DOHH2 (cell line): ENCODE data around the gene NPDC1.

Experiments used
- H3F3A ChIP-seq: fragments of 200-600 bp; sonication (generic), shearing (Covaris generic); 2 replicates; pipeline ENCODE4 v1.6.0; 2016; ENCODE audit warnings: antibody characterized with exemption, mild to moderate bottlenecking; ENCODE audit not compliant: control insufficient read depth, insufficient read depth
- H3K27ac ChIP-seq: fragments of 200-600 bp; sonication (generic); 2 replicates; pipeline ENCODE4 v1.5.1; 2014; ENCODE audit warnings: low read depth, mild to moderate bottlenecking, low read length, moderate library complexity
- H3K27me3 ChIP-seq: fragments of 200-600 bp; sonication (generic); 2 replicates; pipeline ENCODE4 v1.6.1; 2014; ENCODE audit warnings: mild to moderate bottlenecking, low read length, mixed read lengths; ENCODE audit not compliant: control insufficient read depth
- H3K36me3 ChIP-seq: fragments of 200-600 bp; sonication (generic); 2 replicates; pipeline ENCODE4 v1.6.1; 2014; ENCODE audit warnings: mild to moderate bottlenecking, low read length, moderate library complexity, mixed read lengths; ENCODE audit not compliant: control insufficient read depth
- H3K4me1 ChIP-seq: fragments of 200-600 bp; sonication (generic); 2 replicates; pipeline ENCODE4 v1.6.1; 2014; ENCODE audit warnings: mild to moderate bottlenecking, low read length, mixed read lengths; ENCODE audit not compliant: control insufficient read depth
- H3K4me2 ChIP-seq: fragments of 200-600 bp; sonication (generic); 2 replicates; pipeline ENCODE4 v1.6.0; 2014; ENCODE audit warnings: mild to moderate bottlenecking, low read length, moderate library complexity
- H3K4me3 ChIP-seq: fragments of 200-600 bp; sonication (generic); 2 replicates; pipeline ENCODE4 v1.5.1; 2014; ENCODE audit warnings: mild to moderate bottlenecking, low read length, mixed read lengths
- H3K79me2 ChIP-seq: fragments of 200-600 bp; sonication (generic); 2 replicates; pipeline ENCODE4 v1.6.1; 2014; ENCODE audit warnings: mild to moderate bottlenecking, low read length, mixed read lengths; ENCODE audit not compliant: control insufficient read depth
- H3K9me2 ChIP-seq: fragments of 200-600 bp; sonication (generic); replicated peaks from 2 replicates; pipeline ENCODE4 v1.6.1; 2014; ENCODE audit warnings: mild to moderate bottlenecking, low read length, mixed read lengths; ENCODE audit not compliant: control insufficient read depth
- H3K9me3 ChIP-seq: fragments of 200-600 bp; sonication (generic); 2 replicates; pipeline ENCODE4 v1.6.1; 2014; ENCODE audit warnings: antibody characterized with exemption, low read length, mixed read lengths; ENCODE audit not compliant: control insufficient read depth, insufficient read depth
- H4K20me1 ChIP-seq: fragments of 200-600 bp; sonication (generic); 2 replicates; pipeline ENCODE4 v1.6.0; 2014; ENCODE audit warnings: low read depth, mild to moderate bottlenecking, antibody characterized with exemption, low read length, moderate library complexity; ENCODE audit not compliant: control insufficient read depth, insufficient read depth
- EZH2phosphoT487 ChIP-seq: fragments of 200-600 bp; sonication (generic); IDR thresholded peaks from 2 replicates; pipeline ENCODE4 v1.6.1; 2017; ENCODE audit warnings: borderline replicate concordance, mild to moderate bottlenecking, antibody characterized with exemption, low read length, moderate library complexity, mixed read lengths
- TF ChIP-seq, protein P1 (sequence below): fragments of 200-600 bp; sonication (generic); IDR thresholded peaks from one replicate; pipeline ENCODE4 v1.5.1; 2014; ENCODE audit warnings: antibody characterized with exemption, mild to moderate bottlenecking, low read depth, low read length; ENCODE audit not compliant: poor library complexity, severe bottlenecking

Gene NPDC1

DNA sequence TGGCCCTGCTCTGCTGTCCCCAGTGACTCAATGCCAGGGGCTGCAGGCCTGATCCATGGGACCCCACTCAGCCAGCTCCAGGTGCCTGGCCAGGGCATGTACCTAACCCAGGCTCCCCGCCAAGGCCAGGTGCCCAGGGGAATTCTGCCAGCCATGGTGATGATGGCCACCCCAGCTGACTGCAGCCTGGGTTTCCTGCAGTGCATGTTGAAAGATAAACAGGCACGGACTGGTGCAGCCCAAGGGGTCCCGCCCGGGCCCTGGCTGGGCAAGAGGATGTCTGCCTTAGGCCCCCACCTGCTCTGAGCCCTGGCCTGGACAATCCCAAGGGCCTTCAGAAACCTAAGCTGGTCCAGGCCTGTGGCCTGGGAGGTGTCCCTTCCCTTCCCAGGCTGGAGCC, 19.1 kb downstream of the NPDC1 start:
- H3K36me3 ChIP-seq: no peaks in the 10 kb centered on the region
- H3K4me3 ChIP-seq: no peak overlapping the region

DNA sequence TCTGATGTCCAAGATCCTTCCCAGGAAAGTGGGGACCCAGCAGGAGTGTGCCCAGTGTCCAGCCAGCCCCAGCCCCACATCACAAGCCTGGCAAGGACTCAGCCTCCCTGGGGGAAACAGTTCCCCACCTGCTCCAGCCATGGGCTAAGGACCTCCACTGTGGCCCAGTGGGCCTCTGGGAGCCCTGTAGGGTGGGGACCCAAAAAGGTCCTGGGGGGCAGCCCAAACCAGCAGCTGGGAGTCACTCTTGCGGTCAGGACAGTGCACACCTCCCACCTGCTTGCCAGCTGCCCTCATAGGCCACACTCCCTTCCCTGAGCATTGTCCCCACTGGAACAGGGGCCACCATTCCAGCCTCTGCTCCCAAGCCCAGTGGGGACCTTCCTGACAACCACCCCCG, 19.6 kb downstream of the NPDC1 start:
- H3K27me3 ChIP-seq: peaks cover 42% of the 10 kb centered on the region
- H3K79me2 ChIP-seq: no peaks in the 10 kb centered on the region
- H3K4me3 ChIP-seq: no peak overlapping the region
- no peaks in the 10 kb centered on the region for H3F3A ChIP-seq
- no peak overlapping the region for H3K4me2 ChIP-seq
- no peak overlapping the region for H3K27ac ChIP-seq
- TF ChIP-seq, protein P1, sequence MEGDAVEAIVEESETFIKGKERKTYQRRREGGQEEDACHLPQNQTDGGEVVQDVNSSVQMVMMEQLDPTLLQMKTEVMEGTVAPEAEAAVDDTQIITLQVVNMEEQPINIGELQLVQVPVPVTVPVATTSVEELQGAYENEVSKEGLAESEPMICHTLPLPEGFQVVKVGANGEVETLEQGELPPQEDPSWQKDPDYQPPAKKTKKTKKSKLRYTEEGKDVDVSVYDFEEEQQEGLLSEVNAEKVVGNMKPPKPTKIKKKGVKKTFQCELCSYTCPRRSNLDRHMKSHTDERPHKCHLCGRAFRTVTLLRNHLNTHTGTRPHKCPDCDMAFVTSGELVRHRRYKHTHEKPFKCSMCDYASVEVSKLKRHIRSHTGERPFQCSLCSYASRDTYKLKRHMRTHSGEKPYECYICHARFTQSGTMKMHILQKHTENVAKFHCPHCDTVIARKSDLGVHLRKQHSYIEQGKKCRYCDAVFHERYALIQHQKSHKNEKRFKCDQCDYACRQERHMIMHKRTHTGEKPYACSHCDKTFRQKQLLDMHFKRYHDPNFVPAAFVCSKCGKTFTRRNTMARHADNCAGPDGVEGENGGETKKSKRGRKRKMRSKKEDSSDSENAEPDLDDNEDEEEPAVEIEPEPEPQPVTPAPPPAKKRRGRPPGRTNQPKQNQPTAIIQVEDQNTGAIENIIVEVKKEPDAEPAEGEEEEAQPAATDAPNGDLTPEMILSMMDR: no peak
- no peak for TF ChIP-seq EZH2phosphoT487
- no peaks in the 10 kb centered on the region for H3K9me3 ChIP-seq
- no peaks in the 10 kb centered on the region for H3K9me2 ChIP-seq
- H4K20me1 ChIP-seq: no peaks in the 10 kb centered on the region
- peaks cover 39% of the 10 kb centered on the region for H3K4me1 ChIP-seq
- H3K36me3 ChIP-seq: no peaks in the 10 kb centered on the region

More for the DNA sequence above, 19.1 kb downstream of the NPDC1 start:
- no peak overlapping the region for H3K4me2 ChIP-seq
- TF ChIP-seq, protein P1: no peak
- no peak for TF ChIP-seq EZH2phosphoT487
- H3K27me3 ChIP-seq: peaks cover 47% of the 10 kb centered on the region
- H3F3A ChIP-seq: no peaks in the 10 kb centered on the region
- no peak overlapping the region for H3K27ac ChIP-seq
- H3K79me2 ChIP-seq: no peaks in the 10 kb centered on the region
- H4K20me1 ChIP-seq: no peaks in the 10 kb centered on the region
- H3K9me3 ChIP-seq: no peaks in the 10 kb centered on the region
- peaks cover 41% of the 10 kb centered on the region for H3K4me1 ChIP-seq
- no peaks in the 10 kb centered on the region for H3K9me2 ChIP-seq

DNA sequence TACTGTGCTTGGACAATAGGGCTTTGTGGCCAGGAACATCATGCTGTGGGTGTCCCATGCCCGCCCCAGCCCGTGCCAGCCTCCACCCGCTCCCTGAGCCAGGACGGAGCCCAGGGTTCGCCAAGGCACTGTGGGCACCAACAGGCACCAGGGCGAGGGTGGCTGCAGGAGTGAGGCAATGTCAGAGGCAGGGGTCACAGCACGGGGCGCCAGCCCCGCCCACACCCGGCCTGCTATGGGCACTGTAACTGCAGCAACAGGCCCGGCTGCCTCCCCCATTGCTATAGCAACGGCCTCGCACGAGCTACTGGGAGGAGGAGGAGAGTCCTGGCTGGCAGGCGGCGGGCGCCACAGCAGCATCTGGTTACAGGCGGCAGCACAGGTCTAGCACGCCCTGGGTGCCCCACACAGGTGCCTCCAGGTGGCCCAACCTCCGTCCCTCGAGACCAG, 20.4 kb downstream of the NPDC1 start:
- H3K9me2 ChIP-seq: no peaks in the 10 kb centered on the region
- no peaks in the 10 kb centered on the region for H3K9me3 ChIP-seq
- TF ChIP-seq EZH2phosphoT487: no peak
- TF ChIP-seq, protein P1: no peak
- H3K4me3 ChIP-seq: no peak overlapping the region
- H3F3A ChIP-seq: no peaks in the 10 kb centered on the region
- no peaks in the 10 kb centered on the region for H3K79me2 ChIP-seq
- H3K27me3 ChIP-seq: peaks cover 34% of the 10 kb centered on the region
- no peak overlapping the region for H3K27ac ChIP-seq
- H3K4me1 ChIP-seq: peaks cover 34% of the 10 kb centered on the region
- H3K4me2 ChIP-seq: peak overlapping the region; percentile 22; the same call in 1 of the 2 replicates
- H4K20me1 ChIP-seq: no peaks in the 10 kb centered on the region
- no peaks in the 10 kb centered on the region for H3K36me3 ChIP-seq
